NCI-H2196 treated with DMSO at 0.1 percent for 48 hours (cell line): ENCODE results near the gene EFCAB9.

Experiments used
- DNase-seq: peaks from one replicate; lab custom pipeline; 2025; ENCODE audit not compliant: unreplicated experiment; lab: John Stamatoyannopoulos, UW

Gene EFCAB9

DNA sequence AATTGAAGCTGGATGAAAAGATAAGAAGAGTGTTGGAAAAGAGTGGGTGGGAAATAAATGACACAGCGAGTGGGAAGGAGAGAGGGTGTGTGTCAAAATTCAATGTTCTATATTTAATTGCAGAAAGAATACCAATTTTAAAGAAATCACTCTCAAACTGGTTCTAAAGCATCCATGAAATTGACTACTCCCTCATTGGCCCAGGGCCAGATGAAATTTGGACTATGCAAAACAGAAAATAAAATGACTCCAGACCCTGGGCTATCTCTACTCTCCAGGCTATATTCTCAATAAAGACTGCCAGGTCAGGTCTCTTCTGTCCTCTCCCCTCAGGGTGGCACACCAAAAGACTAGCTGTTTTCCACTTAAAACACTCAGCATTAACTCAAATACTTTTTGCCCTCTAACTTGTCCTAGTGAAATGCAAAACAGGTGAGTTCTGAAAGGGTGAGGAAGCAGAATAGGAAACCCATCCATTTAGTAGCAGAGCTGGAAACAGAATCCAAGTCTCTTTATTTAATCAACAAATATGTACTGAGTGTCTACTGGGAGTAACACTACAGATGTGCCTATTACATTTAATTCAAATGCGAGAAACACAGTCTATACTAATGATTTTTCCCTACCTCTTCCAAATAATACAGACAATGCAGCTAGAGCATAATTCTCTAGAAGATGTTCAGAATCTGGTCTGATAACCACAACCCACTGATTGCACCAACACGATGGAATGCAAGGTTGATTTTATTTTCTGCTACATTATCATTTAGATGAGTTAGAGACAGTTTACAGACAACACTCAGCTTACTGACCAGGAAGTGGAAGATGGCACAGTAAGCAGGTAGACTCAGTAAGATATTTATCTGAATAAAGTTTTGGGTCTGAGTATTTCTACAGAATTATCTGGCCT lies 42.1 kb downstream of the EFCAB9 start:
- no peak for DNase-seq

DNA sequence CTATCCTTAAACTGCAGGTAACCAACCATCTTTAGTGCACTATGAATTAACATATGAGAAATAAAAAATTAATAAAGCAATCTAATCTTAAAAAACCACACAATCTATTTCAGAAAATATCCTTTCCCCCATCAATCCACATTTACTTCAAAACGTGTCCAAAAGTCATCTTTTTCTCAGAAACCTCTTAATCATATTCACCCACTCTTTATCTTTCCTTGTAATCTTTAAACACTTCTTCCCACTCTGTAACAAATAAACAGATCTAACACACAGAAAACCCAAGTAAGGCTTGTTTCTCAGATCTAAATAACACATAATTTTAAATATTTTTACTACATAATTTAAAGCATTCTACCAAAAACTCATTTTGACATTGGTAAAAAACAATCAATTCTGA lies 44.4 kb downstream of the EFCAB9 start:
- DNase-seq, result no peak

DNA sequence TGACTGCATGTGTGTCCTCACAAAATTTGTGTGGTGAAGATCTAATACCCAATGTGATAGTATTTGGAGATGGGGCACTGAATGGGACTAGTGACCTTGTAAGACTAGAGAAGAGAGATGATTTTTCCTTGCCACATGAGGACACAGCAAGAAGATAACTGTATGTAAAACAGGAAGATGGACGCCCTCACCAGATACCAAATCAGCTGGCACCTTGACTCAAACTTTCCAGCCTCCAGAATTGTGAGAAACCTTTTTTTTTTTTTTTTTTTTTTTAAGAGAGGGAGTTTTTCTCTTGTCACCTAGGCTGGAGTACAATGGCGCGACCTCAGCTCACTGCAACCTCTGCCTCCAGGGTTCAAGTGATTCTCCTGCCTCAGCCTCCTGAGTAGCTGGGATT lies 49.3 kb downstream of the EFCAB9 start:
- no peak for DNase-seq

DNA sequence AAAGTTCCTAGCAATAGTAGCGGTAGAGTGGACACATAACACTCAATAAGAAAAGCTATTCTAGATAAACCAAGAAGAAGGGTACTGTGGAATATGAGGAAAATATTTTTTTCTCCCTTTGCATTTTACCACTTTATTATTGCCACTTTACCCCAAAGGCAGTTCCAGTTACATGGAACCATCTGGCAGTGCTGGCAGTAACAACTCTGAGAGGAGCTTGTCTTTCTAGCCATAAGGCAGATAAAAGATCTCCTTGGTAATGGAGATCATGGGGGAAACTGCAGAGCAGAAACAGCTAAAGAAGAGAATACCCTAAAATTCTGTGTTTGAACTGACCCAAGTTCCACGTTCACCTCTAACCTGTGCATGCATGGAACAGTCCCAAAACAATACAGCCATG lies 51.1 kb downstream of the EFCAB9 start:
- DNase-seq, result no peak

DNA sequence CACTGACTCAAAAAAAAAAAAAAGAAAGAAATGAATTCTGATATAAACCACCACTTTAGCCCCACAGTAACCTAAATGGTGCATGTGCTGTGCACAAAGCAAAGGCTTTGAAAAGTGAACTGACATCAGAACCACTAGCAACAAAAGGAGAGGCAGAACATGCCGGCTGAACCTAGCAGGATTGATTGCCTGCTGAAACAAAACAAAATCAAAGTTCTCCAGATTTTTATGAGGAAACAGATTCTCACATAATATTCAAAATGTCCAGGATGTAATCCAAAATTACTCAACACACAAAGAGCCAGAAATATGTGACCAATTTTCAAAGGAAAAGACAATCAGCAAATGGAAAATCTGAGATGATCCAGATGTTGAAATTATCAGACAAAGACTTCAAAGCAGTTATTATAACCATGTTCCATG lies 51.7 kb downstream of the EFCAB9 start:
- DNase-seq, result no peak

DNA sequence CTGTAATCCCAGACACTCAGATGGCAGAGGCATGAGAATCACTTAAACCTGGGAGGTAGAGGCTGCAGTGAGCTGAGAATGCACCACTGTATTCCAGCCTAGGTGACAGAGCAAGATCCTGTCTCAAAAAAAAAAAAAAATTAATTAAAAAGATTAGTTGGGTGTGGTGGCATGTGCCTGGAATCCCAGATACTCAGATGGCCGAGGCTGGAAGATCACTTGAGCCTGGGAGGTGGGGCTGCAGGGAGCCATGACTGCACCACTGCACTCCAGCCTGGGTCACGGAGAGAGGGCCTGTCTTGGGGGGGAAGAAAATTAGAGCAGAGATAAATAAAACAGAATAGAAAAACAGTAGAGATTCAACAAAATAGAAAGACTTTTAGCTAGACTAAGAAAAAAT lies 54.7 kb downstream of the EFCAB9 start:
- no peak for DNase-seq

DNA sequence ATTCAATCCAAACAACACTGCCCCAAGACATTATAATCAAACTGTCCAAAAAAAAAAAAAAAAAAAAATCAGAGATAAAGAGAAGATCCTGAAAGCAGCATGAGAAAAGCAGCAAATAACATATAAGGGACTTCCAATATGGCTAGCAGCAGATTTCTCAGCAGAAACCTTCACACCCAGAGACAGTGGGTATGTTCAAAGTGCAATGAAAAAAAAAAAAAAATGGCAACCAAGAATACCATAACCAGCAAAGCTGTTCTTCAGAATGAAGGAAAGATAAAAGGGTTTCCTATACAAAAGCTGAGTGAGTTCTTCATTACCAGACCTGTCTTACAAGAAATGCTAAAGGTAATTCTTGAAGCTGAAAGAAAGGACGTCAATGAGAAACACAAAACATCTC lies 57.4 kb downstream of the EFCAB9 start:
- no peak for DNase-seq

DNA sequence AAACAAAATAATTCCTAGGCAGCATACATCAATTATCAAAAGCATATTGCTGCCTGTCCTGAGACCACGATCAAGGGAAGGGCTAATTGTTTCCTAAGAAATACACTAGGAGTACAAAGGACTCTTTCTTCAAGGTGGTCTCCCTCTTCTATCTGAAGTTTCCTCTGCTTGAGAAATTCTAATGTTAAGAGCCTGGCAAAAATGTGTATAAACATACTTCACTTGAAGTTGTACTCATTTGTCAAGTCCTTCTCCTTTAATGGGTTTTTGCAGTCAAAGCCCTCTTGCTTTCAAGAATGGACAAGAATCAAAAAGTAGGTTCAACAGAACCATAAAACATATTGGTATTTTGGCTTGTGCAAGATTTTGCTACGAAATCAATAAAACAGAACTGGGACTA lies 58.5 kb downstream of the EFCAB9 start:
- DNase-seq, result no peak
